NB4 (cell line): Measurements from ENCODE around the gene RNU6-1.

Source experiments
- DNase-seq: peaks from one replicate; pipeline ENCODE4 v3.0.0; 2010; ENCODE audit warnings: low read depth
- H3K4me3 ChIP-seq: one replicate; pipeline ENCODE4 v1.5.1; 2011; ENCODE audit warnings: mild to moderate bottlenecking, low read depth, low read length, moderate library complexity
- CTCF ChIP-seq: IDR thresholded peaks from one replicate; pipeline ENCODE4 v1.5.1; 2012; ENCODE audit warnings: low read depth, low read length
- MAX ChIP-seq: IDR thresholded peaks from 2 replicates; pipeline ENCODE4 v1.6.1; 2011; ENCODE audit warnings: low read depth, low read length
- MYC ChIP-seq: IDR thresholded peaks from 2 replicates; pipeline ENCODE4 v1.6.1; 2011; ENCODE audit warnings: low read depth, low read length
- POLR2A ChIP-seq: IDR thresholded peaks from 2 replicates; pipeline ENCODE4 v1.6.1; 2011; ENCODE audit warnings: mild to moderate bottlenecking; ENCODE audit not compliant: insufficient read length; ENCODE audit errors: extremely low read depth

The RNU6-1 gene

GRCh38 chr15:67806536-67806935 is 33.3 kb downstream of the RNU6-1 start:
- DNase-seq, result no peak
- TF ChIP-seq MAX (no peak), POLR2A (no peak), MYC (no peak), CTCF (no peak)
- no peak overlapping the region for H3K4me3 ChIP-seq

GRCh38 chr15:67805666-67806516 is 34.0 kb downstream of the RNU6-1 start:
- H3K4me3 ChIP-seq, result no peak overlapping the region
- no peak for DNase-seq
- TF ChIP-seq CTCF (no peak), POLR2A (no peak), MAX (no peak), MYC (no peak)

- H3K4me3 ChIP-seq, result no peak overlapping the region
- TF ChIP-seq CTCF, result no peak
- TF ChIP-seq POLR2A, result no peak
- TF ChIP-seq MAX, result no peak
- TF ChIP-seq MYC, result no peak
- DNase-seq, result no peak
These were observed 34.7 kb downstream of the RNU6-1 start for GRCh38 chr15:67805008-67805665.

GRCh38 chr15:67803996-67804843 is 35.6 kb downstream of the RNU6-1 start:
- no peak for TF ChIP-seq MAX
- no peak for TF ChIP-seq CTCF
- TF ChIP-seq POLR2A, result no peak
- TF ChIP-seq MYC, result no peak
- no peak overlapping the region for H3K4me3 ChIP-seq
- no peak for DNase-seq

- TF ChIP-seq POLR2A (no peak), MAX (no peak), MYC (no peak), CTCF (no peak)
- DNase-seq, result no peak
- H3K4me3 ChIP-seq, result no peak overlapping the region
These were observed 36.5 kb downstream of the RNU6-1 start for GRCh38 chr15:67803299-67803698.
